K562 (cell line): ENCODE data around the gene BCO1. TPM values are rescaled to one million over a fixed set of nuclear protein-coding genes. Genes with fewer than 3 reads are reported as not detected.

Source experiments
- CEBPB ChIP-seq: fragments of 450-650 bp; IDR thresholded peaks from 2 replicates; pipeline ENCODE4 v1.6.1; 2016; ENCODE audit warnings: missing genetic modification characterization, missing compliant biosample characterization
- MECOM ChIP-seq: fragments of 250-450 bp; sonication (Bioruptor Pico); IDR thresholded peaks from 2 replicates; pipeline ENCODE4 v1.8.0; 2022; ENCODE audit warnings: inconsistent platforms
- PTTG1 ChIP-seq: fragments of 450-650 bp; IDR thresholded peaks from 2 replicates; pipeline ENCODE4 v1.6.1; 2016; ENCODE audit warnings: low read depth, mild to moderate bottlenecking, missing genetic modification characterization, missing compliant biosample characterization
- ZNF79 ChIP-seq: fragments of 250-450 bp; sonication (Bioruptor Pico); IDR thresholded peaks from 2 replicates; pipeline ENCODE4 v1.4.0; 2020; ENCODE audit warnings: low read depth, mild to moderate bottlenecking, moderate library complexity
- polyA plus RNA-seq, 8 experiments: library from polyadenylated mRNA; depleted of rRNA in 4 of 8; stranded (reverse) in 5 of 8; unstranded in 3 of 8; fragments of >200 nt; fragmentation: Nextera tagmentation in 2 of 8; fragmentation: Illumina TruSeq in 1 of 8; extraction: Ambion mirVana in 2 of 8; extraction: Trizol in 1 of 8; gene quantifications; 2 replicates each; pipeline versions ENCODE4 v1.2.1 to v1.2.3, GENCODE V29; 2011 to 2014; ENCODE audit warnings: inconsistent platforms in 1 of 8, missing spikeins in 1 of 8
- total RNA-seq, 7 experiments: library from RNA; depleted of rRNA in 6 of 7; stranded (reverse); fragments of >200 nt in 6 of 7; fragmentation: Illumina TruSeq in 2 of 7; extraction: Trizol in 2 of 7; gene quantifications; 2 replicates each; pipeline versions ENCODE4 v1.2.1 to v1.2.3, GENCODE V29; 2011 to 2021; ENCODE audit warnings: low replicate concordance in 1 of 7
- TF ChIP-seq, protein P1 (sequence below), 2 experiments: IDR thresholded peaks; 2 replicates each; pipeline ENCODE4 v1.6.1; 2011; ENCODE audit warnings: borderline replicate concordance in 1 of 2, control low read depth in 1 of 2, low read depth in 1 of 2, low read length in 1 of 2, mild to moderate bottlenecking in 1 of 2, mixed read lengths in 1 of 2, moderate library complexity in 1 of 2; ENCODE audit not compliant: insufficient read depth in 1 of 2, insufficient read length in 1 of 2, poor library complexity in 1 of 2, severe bottlenecking in 1 of 2; ENCODE audit errors: extremely low read depth in 1 of 2
- TF ChIP-seq, protein P2 (sequence below): sonication (generic); formaldehyde crosslinking; IDR thresholded peaks from 2 replicates; pipeline ENCODE4 v1.8.1; 2023; ENCODE audit warnings: mild to moderate bottlenecking, missing genetic modification reagents

The BCO1 gene
- total and polyA plus RNA-seq, 9 of the 15 experiments (the other 6 are each of a cell fraction or from before 2014, with no cell fraction given) = not detected

DNA sequence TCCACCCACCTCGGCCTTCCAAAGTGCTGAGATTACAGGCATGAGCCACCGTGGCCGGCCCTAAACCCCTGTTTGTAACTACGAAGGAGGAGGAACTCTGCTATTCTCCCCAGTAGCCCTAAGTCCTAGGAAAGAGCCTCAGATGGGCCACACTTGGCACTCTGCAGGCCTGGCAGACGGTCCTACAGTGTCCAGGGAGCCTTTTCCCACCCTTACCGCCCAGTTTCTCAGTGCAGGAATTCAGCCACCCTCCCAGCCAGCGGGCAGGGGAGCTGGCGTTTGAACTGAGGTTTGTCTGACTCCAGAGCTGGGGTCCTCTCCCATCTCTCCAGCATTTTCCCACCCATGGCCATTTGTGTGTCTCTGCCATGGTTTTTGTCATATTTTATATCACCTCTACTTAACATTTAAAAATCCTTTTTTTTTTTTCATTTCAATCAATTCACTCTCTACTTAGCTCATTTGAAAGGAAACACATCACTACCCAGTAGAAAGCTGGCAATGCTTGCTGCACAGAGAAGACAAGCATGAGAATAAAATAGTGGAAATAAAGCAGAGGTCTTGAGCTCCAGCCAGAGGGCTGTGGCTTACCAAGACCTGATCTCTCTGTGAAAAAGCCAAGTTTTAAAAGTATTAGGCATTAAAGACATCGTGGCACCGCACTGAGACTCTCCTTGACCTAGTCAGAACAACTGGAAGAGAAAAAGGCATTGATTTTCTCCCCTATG, 34.9 kb downstream of the BCO1 start (continued):
- TF ChIP-seq, protein P1, sequence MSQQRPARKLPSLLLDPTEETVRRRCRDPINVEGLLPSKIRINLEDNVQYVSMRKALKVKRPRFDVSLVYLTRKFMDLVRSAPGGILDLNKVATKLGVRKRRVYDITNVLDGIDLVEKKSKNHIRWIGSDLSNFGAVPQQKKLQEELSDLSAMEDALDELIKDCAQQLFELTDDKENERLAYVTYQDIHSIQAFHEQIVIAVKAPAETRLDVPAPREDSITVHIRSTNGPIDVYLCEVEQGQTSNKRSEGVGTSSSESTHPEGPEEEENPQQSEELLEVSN (IDR thresholded peaks at IDR 0.05; ENCODE audit: borderline replicate concordance in 1 of 2, extremely low read depth in 1 of 2, insufficient read depth in 1 of 2, insufficient read length in 1 of 2, low read depth in 1 of 2, low read length in 1 of 2, poor library complexity in 1 of 2, severe bottlenecking in 1 of 2) = no peak
- TF ChIP-seq PTTG1 (tag) = no peak
- no peak for TF ChIP-seq CEBPB (tag)
- TF ChIP-seq ZNF79 = no peak
- no peak for TF ChIP-seq MECOM (CRISPR knock-in tag)
- TF ChIP-seq, protein P2, sequence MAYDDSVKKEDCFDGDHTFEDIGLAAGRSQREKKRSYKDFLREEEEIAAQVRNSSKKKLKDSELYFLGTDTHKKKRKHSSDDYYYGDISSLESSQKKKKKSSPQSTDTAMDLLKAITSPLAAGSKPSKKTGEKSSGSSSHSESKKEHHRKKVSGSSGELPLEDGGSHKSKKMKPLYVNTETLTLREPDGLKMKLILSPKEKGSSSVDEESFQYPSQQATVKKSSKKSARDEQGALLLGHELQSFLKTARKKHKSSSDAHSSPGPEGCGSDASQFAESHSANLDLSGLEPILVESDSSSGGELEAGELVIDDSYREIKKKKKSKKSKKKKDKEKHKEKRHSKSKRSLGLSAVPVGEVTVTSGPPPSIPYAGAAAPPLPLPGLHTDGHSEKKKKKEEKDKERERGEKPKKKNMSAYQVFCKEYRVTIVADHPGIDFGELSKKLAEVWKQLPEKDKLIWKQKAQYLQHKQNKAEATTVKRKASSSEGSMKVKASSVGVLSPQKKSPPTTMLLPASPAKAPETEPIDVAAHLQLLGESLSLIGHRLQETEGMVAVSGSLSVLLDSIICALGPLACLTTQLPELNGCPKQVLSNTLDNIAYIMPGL (CRISPR knock-in tag) = no peak
